ENCODE data around the gene C1QTNF7.

DNA sequence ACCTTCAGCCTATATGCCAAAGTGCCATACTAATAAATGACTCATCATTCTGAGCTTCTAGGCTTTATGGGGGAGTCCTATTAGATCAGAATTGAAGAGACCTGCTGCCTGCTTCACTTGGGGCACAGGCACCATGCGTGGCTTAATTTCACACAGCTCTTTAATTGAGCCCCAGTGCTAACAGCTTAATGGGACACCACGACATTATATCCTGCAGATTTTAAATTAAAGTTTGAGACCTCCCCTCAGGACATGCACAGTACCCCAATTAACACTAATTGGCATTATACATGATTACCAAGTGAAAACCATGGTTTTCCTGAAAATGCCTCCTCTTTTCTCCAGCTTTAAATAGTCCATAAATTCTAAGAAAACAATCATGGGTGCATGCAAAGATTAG lies 6.8 kb downstream of the C1QTNF7 start:
- TF ChIP-seq EP300 (IDR thresholded peaks at IDR 0.05) (no peak), POLR2AphosphoS5 (IDR thresholded peaks at IDR 0.05) (no peak), POLR2A (IDR thresholded peaks at IDR 0.05) (no peak)
- TF ChIP-seq, protein P1, sequence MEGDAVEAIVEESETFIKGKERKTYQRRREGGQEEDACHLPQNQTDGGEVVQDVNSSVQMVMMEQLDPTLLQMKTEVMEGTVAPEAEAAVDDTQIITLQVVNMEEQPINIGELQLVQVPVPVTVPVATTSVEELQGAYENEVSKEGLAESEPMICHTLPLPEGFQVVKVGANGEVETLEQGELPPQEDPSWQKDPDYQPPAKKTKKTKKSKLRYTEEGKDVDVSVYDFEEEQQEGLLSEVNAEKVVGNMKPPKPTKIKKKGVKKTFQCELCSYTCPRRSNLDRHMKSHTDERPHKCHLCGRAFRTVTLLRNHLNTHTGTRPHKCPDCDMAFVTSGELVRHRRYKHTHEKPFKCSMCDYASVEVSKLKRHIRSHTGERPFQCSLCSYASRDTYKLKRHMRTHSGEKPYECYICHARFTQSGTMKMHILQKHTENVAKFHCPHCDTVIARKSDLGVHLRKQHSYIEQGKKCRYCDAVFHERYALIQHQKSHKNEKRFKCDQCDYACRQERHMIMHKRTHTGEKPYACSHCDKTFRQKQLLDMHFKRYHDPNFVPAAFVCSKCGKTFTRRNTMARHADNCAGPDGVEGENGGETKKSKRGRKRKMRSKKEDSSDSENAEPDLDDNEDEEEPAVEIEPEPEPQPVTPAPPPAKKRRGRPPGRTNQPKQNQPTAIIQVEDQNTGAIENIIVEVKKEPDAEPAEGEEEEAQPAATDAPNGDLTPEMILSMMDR (IDR thresholded peaks at IDR 0.05), result no peak
